ENCODE results near the gene WDR6.

DNA sequence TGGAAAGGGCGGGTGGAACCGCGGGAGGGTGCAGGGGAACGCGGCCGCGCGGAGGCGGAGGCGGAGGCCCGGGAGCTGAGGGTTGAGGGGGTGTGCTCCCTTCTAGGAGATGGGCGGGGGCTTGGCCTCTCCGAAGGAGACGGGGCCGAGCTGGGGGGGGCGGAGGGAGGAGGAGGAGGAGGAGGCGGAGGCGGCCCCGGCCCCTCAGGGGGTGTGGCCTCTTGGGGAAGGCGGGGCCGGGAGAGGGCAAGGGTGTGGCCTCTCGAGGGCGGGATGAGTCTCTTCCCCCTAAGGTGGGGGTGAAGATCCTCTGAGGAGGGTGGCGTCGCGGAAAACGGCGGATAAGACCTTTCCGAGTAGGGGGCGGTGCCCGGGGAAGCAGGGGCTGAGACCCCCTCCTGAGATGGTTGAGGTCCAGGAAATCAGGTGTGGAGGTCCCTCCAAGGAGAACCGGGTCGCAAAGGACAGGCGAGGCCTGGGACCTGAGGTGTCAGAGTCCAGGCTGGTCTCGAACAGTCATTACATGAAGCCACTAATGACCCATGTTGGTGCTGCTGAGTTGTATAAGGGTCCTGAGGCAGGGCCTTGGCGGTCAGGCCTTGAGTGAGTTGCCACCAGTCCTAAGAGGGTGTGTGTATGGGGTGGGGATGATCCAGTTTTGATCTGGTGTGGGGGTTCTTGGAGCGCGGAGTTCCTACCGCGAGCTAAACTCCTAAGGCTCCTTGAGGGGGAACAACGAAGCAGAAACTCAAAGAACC lies 759 bp downstream of the WDR6 start:
- TF ChIP-seq SPI1 (IDR thresholded peaks at IDR 0.05; ENCODE audit: low read depth, low read length) (no peak), POLR2A (IDR thresholded peaks at IDR 0.05; ENCODE audit: low read depth, low read length) (no peak), POLR2AphosphoS5 (IDR thresholded peaks at IDR 0.05; ENCODE audit: low read depth, low read length) (no peak), TAF1 (IDR thresholded peaks at IDR 0.05; ENCODE audit: low read depth, low read length) (no peak), PAX5 (IDR thresholded peaks at IDR 0.05; ENCODE audit: insufficient read depth, low read length, severe bottlenecking) (no peak)
